Uterus (tissue), 2 donors: ENCODE data around the gene ZNF853.

Experiments
- CTCF ChIP-seq, 4 experiments: fragments of 200-600 bp in 2 of 4; fragments of 450-650 bp in 2 of 4; sonication (generic) in 2 of 4; IDR thresholded peaks; one replicate each; pipeline ENCODE4 v1.5.1; 2016 to 2019; ENCODE audit warnings: antibody characterized with exemption in 4 of 4, mild to moderate bottlenecking in 2 of 4, moderate library complexity in 1 of 4
- POLR2A ChIP-seq, 2 donors: fragments of 450-650 bp; IDR thresholded peaks; one replicate each; pipeline ENCODE4 v1.6.1; 2016; ENCODE audit warnings: antibody characterized with exemption in 2 of 2, mild to moderate bottlenecking in 1 of 2, moderate library complexity in 1 of 2

DNA sequence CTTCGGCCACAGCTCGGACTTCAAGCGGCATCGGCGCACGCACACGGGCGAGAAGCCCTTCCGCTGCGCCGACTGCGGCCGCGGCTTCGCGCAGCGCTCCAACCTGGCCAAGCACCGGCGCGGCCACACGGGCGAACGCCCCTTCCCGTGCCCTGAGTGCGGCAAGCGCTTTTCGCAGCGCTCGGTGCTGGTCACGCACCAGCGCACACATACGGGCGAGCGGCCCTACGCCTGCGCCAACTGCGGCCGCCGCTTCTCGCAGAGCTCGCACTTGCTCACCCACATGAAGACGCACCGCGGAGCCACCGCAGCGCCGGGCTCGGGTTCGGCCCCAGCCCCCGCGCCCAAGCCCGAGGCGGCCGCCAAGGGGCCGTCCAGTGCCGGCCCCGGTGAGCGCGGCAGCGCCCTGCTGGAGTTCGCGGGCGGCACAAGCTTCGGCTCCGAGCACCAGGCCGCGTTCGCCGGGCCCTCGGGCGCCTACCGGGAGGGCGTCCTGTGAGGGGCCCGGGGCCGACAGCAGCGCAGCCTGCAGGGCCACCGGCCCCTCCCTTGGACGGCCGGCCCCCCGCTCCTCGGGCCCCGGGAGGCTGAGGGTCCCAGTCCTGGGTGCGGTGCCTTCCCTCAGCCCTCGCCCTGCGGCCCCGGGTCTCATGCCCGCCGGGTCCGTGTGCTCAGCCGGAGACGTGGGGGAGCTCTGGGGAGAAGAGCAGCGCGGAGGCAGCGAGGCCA, 38.9 kb downstream of the ZNF853 start:
- TF ChIP-seq CTCF (IDR thresholded peaks at IDR 0.05) (no peak), POLR2A (IDR thresholded peaks at IDR 0.05) (no peak)
